HepG2 (cell line): ENCODE results near the gene STX10. TPM values are rescaled to one million over a fixed set of nuclear protein-coding genes. Genes with fewer than 3 reads are reported as not detected.
A peak's percentile ranks its signal among the peaks of the same experiment; 100 is the strongest.

Experiments
- ATF2 ChIP-seq: sonication (generic); formaldehyde crosslinking; IDR thresholded peaks from 2 replicates; pipeline ENCODE4 v1.4.0; 2020; ENCODE audit warnings: missing genetic modification reagents
- DDIT3 ChIP-seq: sonication (generic); formaldehyde crosslinking; IDR thresholded peaks from 2 replicates; pipeline ENCODE4 v1.4.0; 2020; ENCODE audit warnings: mild to moderate bottlenecking, missing genetic modification reagents
- FOXK1 ChIP-seq: sonication (generic); formaldehyde crosslinking; IDR thresholded peaks from 2 replicates; pipeline ENCODE4 v1.4.0; 2020; ENCODE audit warnings: low read depth, missing genetic modification reagents, borderline replicate concordance
- JUND ChIP-seq: sonication (generic); formaldehyde crosslinking; IDR thresholded peaks from 2 replicates; pipeline ENCODE4 v1.8.0; 2022; ENCODE audit warnings: mild to moderate bottlenecking, missing genetic modification reagents
- KMT2A ChIP-seq: sonication (generic); formaldehyde crosslinking; IDR thresholded peaks from 2 replicates; pipeline ENCODE4 v1.4.0; 2020; ENCODE audit warnings: missing genetic modification reagents
- LCORL ChIP-seq, 2 experiments: fragments of 450-650 bp in 1 of 2; sonication (generic) in 1 of 2; formaldehyde crosslinking in 1 of 2; IDR thresholded peaks; 2 replicates each; pipeline versions ENCODE4 v1.5.0 to v1.6.1; 2017 to 2020; ENCODE audit warnings: antibody characterized with exemption in 1 of 2, missing genetic modification reagents in 1 of 2
- MXD4 ChIP-seq: IDR thresholded peaks from 2 replicates; pipeline ENCODE4 v1.6.1; 2016; ENCODE audit warnings: mild to moderate bottlenecking, missing biosample characterization, missing genetic modification reagents
- NR0B2 ChIP-seq: sonication (generic); formaldehyde crosslinking; IDR thresholded peaks from 2 replicates; pipeline ENCODE4 v1.4.0; 2020; ENCODE audit warnings: mild to moderate bottlenecking, missing genetic modification reagents
- PAXIP1 ChIP-seq: sonication (generic); formaldehyde crosslinking; conservative IDR thresholded peaks from 2 replicates; pipeline ENCODE4 v1.4.0; 2020; ENCODE audit warnings: mild to moderate bottlenecking, missing genetic modification reagents, moderate library complexity
- PCBP1 ChIP-seq: fragments of 200-400 bp; formaldehyde crosslinking; IDR thresholded peaks from 2 replicates; pipeline ENCODE4 v1.6.1; 2017; ENCODE audit warnings: mild to moderate bottlenecking, low read depth, low read length, borderline replicate concordance
- TP53 ChIP-seq: sonication (generic); formaldehyde crosslinking; conservative IDR thresholded peaks from 2 replicates; pipeline ENCODE4 v1.4.0; 2020; ENCODE audit warnings: missing genetic modification reagents
- ZMYM3 ChIP-seq: sonication (generic); formaldehyde crosslinking; IDR thresholded peaks from 2 replicates; pipeline ENCODE4 v1.5.1; 2020; ENCODE audit warnings: mild to moderate bottlenecking, missing genetic modification reagents
- ZNF17 ChIP-seq: sonication (generic); formaldehyde crosslinking; IDR thresholded peaks from 2 replicates; pipeline ENCODE4 v1.5.0; 2020; ENCODE audit warnings: mild to moderate bottlenecking, missing genetic modification reagents
- ZNF253 ChIP-seq: sonication (generic); formaldehyde crosslinking; IDR thresholded peaks from 2 replicates; pipeline ENCODE4 v1.8.0; 2022; ENCODE audit warnings: mild to moderate bottlenecking, missing genetic modification reagents, borderline replicate concordance
- ZNF691 ChIP-seq: sonication (generic); formaldehyde crosslinking; IDR thresholded peaks from 2 replicates; pipeline ENCODE4 v1.4.0; 2020; ENCODE audit warnings: missing genetic modification reagents, low read depth, mild to moderate bottlenecking, borderline replicate concordance
- ZNF768 ChIP-seq: sonication (generic); formaldehyde crosslinking; IDR thresholded peaks from 2 replicates; pipeline ENCODE4 v1.4.0; 2020; ENCODE audit warnings: missing genetic modification reagents
- ZNF792 ChIP-seq: IDR thresholded peaks from 2 replicates; pipeline ENCODE4 v1.6.1; 2016
- polyA plus RNA-seq, 8 experiments: library from polyadenylated mRNA; depleted of rRNA in 3 of 8; stranded (reverse) in 7 of 8; unstranded in 1 of 8; fragments of >200 nt; fragmentation: Illumina TruSeq in 4 of 8; extraction: Trizol in 4 of 8; gene quantifications; 2 replicates each; pipeline versions ENCODE4 v1.2.1 to v1.2.3, GENCODE V29; 2011 to 2016; ENCODE audit warnings: low read depth in 4 of 8, missing spikeins in 1 of 8, mixed read lengths in 1 of 8; ENCODE audit not compliant: insufficient read depth in 1 of 8
- total RNA-seq, 5 experiments: library from RNA; depleted of rRNA; stranded (reverse); fragments of >200 nt; fragmentation: Illumina TruSeq; extraction: Trizol; gene quantifications; 2 replicates each; pipeline ENCODE4 v1.2.3, GENCODE V29; 2016; ENCODE audit warnings: low read depth in 1 of 5
- TF ChIP-seq, protein P1 (sequence below): IDR thresholded peaks from 2 replicates; pipeline ENCODE4 v1.6.1; 2016; ENCODE audit warnings: control low read depth
- TF ChIP-seq, protein P2 (sequence below): IDR thresholded peaks from 2 replicates; pipeline ENCODE4 v1.6.1; 2018; ENCODE audit warnings: missing genetic modification reagents

Gene STX10
- total and polyA plus RNA-seq, 2 of the 13 experiments (the other 11 are each of a cell fraction or from before 2014, with no cell fraction given), result 47.9 to 66.4 TPM

DNA sequence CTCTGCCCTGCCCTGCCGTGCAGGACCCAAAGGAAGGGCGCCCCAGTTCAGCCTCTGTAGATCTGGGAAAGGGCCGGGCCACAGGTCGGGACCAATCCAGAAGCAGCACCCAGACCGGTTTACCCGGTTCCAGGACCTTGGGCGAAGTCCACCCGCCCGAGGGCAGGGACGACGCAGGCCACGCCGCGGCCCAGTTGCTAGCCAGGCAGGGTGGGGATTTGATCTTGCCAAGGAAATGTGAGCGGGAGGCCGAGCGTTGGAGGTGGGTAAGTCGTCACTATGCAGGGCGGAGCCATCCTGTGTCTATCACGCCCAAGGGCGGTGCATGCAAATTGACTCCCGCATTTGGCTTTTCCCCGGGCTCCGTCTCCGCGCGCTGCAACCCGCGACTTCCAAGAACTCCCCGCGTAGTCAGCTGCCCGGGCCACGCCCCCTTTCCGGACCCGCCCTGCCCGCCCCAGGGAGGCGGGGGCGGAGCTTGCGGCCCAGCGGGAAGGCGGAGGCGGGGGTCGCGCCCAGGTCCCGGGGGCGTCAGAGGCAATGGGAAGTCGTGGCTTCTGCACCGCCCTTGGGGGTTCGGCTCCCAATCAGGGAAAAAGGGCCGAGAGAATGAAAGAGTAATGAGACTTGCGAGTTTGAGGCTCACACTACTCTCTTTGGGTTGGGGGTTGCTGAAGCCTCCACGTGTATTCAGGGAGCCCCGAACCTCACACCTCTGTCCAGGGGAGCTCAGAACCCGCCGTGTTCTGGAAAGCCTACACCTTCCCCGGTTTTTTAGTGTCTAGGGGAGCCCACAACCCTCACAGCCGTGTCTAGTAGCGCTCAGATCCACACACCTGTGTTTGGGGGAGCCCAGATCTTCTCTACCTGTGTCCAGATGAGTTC is 12.8 kb upstream of the STX10 start (continued):
- TF ChIP-seq, protein P1, sequence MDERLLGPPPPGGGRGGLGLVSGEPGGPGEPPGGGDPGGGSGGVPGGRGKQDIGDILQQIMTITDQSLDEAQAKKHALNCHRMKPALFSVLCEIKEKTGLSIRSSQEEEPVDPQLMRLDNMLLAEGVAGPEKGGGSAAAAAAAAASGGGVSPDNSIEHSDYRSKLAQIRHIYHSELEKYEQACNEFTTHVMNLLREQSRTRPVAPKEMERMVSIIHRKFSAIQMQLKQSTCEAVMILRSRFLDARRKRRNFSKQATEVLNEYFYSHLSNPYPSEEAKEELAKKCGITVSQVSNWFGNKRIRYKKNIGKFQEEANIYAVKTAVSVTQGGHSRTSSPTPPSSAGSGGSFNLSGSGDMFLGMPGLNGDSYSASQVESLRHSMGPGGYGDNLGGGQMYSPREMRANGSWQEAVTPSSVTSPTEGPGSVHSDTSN, result peak; percentile 74
- no peak for TF ChIP-seq LCORL (IDR thresholded peaks at IDR 0.05)
- peak; percentile 91 for TF ChIP-seq LCORL (CRISPR knock-in tag; IDR thresholded peaks at IDR 0.05)
- peak; percentile 79; the same call in 1 of the 2 replicates for TF ChIP-seq MXD4
- no peak for TF ChIP-seq TP53 (CRISPR knock-in tag)
- 0 out of 2 replicates have a peak, but pooled peaks have one; percentile 28 for TF ChIP-seq JUND (CRISPR knock-in tag)
- no peak for TF ChIP-seq ZNF17 (CRISPR knock-in tag)
- peak; percentile 61; the same call in 1 of the 2 replicates for TF ChIP-seq ZNF792
- TF ChIP-seq ZNF768 (CRISPR knock-in tag), result peak; percentile 74; the same call in 1 of the 2 replicates
- peak; percentile 59; the same call in 1 of the 2 replicates for TF ChIP-seq DDIT3 (CRISPR knock-in tag)
- peak; percentile 50; the same call in 1 of the 2 replicates for TF ChIP-seq NR0B2
- TF ChIP-seq ATF2 (CRISPR knock-in tag), result peak; percentile 88
- peak; percentile 93 for TF ChIP-seq PAXIP1
- no peak for TF ChIP-seq PCBP1
- TF ChIP-seq FOXK1 (CRISPR knock-in tag), result peak; percentile 62; the same call in 1 of the 2 replicates
- TF ChIP-seq ZNF253, result no peak
- peak; percentile 76; the same call in 1 of the 2 replicates for TF ChIP-seq ZMYM3
- TF ChIP-seq, protein P2, sequence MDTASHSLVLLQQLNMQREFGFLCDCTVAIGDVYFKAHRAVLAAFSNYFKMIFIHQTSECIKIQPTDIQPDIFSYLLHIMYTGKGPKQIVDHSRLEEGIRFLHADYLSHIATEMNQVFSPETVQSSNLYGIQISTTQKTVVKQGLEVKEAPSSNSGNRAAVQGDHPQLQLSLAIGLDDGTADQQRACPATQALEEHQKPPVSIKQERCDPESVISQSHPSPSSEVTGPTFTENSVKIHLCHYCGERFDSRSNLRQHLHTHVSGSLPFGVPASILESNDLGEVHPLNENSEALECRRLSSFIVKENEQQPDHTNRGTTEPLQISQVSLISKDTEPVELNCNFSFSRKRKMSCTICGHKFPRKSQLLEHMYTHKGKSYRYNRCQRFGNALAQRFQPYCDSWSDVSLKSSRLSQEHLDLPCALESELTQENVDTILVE (CRISPR knock-in tag), result peak; percentile 68; the same call in 1 of the 2 replicates
- TF ChIP-seq ZNF691 (CRISPR knock-in tag), result peak; percentile 58; the same call in 1 of the 2 replicates
- peak; percentile 71 for TF ChIP-seq KMT2A (CRISPR knock-in tag)
